Subcutaneous abdominal adipose tissue (tissue), 5 donors: ENCODE data around the gene DHRS7B.

Experiments
- H3K27ac ChIP-seq: one replicate; pipeline ENCODE4 v1.7.0; 2013; ENCODE audit warnings: low read depth, mild to moderate bottlenecking, inconsistent platforms, low read length, moderate library complexity
- H3K27me3 ChIP-seq, 5 donors: one replicate each; pipeline ENCODE4 v1.7.0; 2013; ENCODE audit warnings: low read length in 5 of 5, inconsistent platforms in 1 of 5; ENCODE audit not compliant: control insufficient read depth in 5 of 5, insufficient read depth in 4 of 5
- H3K36me3 ChIP-seq, 5 donors: one replicate each; pipeline ENCODE4 v1.7.0; 2013; ENCODE audit warnings: low read length in 5 of 5; ENCODE audit not compliant: control insufficient read depth in 5 of 5, insufficient read depth in 5 of 5
- H3K4me1 ChIP-seq, 5 donors: one replicate each; pipeline ENCODE4 v1.7.0; 2013; ENCODE audit warnings: low read length in 5 of 5, mild to moderate bottlenecking in 3 of 5, moderate library complexity in 1 of 5; ENCODE audit not compliant: control insufficient read depth in 5 of 5, insufficient read depth in 5 of 5
- H3K4me3 ChIP-seq, 5 donors: one replicate each; pipeline ENCODE4 v1.7.0; 2013; ENCODE audit warnings: low read length in 5 of 5, low read depth in 1 of 5
- H3K9ac ChIP-seq, 5 donors: one replicate each; pipeline ENCODE4 v1.7.0; 2013; ENCODE audit warnings: low read length in 5 of 5, mild to moderate bottlenecking in 4 of 5, moderate library complexity in 3 of 5
- H3K9me3 ChIP-seq, 5 donors: one replicate each; pipeline ENCODE4 v1.7.0; 2013; ENCODE audit warnings: low read length in 5 of 5; ENCODE audit not compliant: control insufficient read depth in 5 of 5
- donor health status: healthy.
- donor health status: healthy.
- donor health status: healthy.
- donor health status: healthy.
- donor health status: healthy.

DHRS7B gene

GRCh38 chr17:21090902-21091618 is 35.7 kb upstream of the DHRS7B start:
- Histone ChIP-seq H3K27ac (no peak overlapping the region), H3K4me3 (no peak overlapping the region), H3K9me3 (no peaks in the 10 kb centered on the region), H3K27me3 (no peaks in the 10 kb centered on the region), H3K36me3 (no peaks in the 10 kb centered on the region), H3K9ac (no peak overlapping the region), H3K4me1 (no peaks in the 10 kb centered on the region)

- H3K9me3 ChIP-seq, result no peaks in the 10 kb centered on the region
- no peak overlapping the region for H3K4me3 ChIP-seq
- H3K27me3 ChIP-seq, result peaks cover 0 to 7% (median 4%) of the 10 kb centered on the region in 5 donors
- no peak overlapping the region for H3K9ac ChIP-seq
- peaks cover 0 to 7% (median 6%) of the 10 kb centered on the region in 5 donors for H3K4me1 ChIP-seq
- H3K36me3 ChIP-seq, result no peaks in the 10 kb centered on the region
- no peak overlapping the region for H3K27ac ChIP-seq
Observed at GRCh38 chr17:21094298-21094704, 32.5 kb upstream of the DHRS7B start.

GRCh38 chr17:21095735-21096134 is 31.0 kb upstream of the DHRS7B start:
- Histone ChIP-seq H3K4me1 (peaks cover 0 to 12% (median 12%) of the 10 kb centered on the region in 5 donors), H3K27ac (no peak overlapping the region)

GRCh38 chr17:21096874-21097273 is 29.9 kb upstream of the DHRS7B start:
- Histone ChIP-seq H3K36me3 (no peaks in the 10 kb centered on the region), H3K4me3 (no peak overlapping the region)

More at GRCh38 chr17:21095735-21096134, 31.0 kb upstream of the DHRS7B start:
- Histone ChIP-seq H3K27me3 (peaks cover 0 to 9% (median 4%) of the 10 kb centered on the region in 5 donors), H3K4me3 (no peak overlapping the region), H3K9me3 (no peaks in the 10 kb centered on the region), H3K36me3 (no peaks in the 10 kb centered on the region), H3K9ac (no peak overlapping the region)

GRCh38 chr17:21098934-21099689 is 27.7 kb upstream of the DHRS7B start:
- H3K4me3 ChIP-seq, result peak overlapping the region; percentile 56 to 75 (median 69)
- peak overlapping the region in 3 of 5 donors; percentile 43 to 62 (median 57) for H3K9ac ChIP-seq
- H3K36me3 ChIP-seq, result no peaks in the 10 kb centered on the region
- peaks cover 0 to 9% (median 4%) of the 10 kb centered on the region in 5 donors for H3K27me3 ChIP-seq
- no peaks in the 10 kb centered on the region for H3K9me3 ChIP-seq
- H3K4me1 ChIP-seq, result peaks cover 0 to 12% (median 12%) of the 10 kb centered on the region in 5 donors
- no peak overlapping the region for H3K27ac ChIP-seq

More at GRCh38 chr17:21096874-21097273, 29.9 kb upstream of the DHRS7B start:
- no peak overlapping the region for H3K27ac ChIP-seq
- peaks cover 0 to 12% (median 12%) of the 10 kb centered on the region in 5 donors for H3K4me1 ChIP-seq
- H3K27me3 ChIP-seq, result peaks cover 0 to 9% (median 4%) of the 10 kb centered on the region in 5 donors
- no peak overlapping the region for H3K9ac ChIP-seq
- no peaks in the 10 kb centered on the region for H3K9me3 ChIP-seq

- Histone ChIP-seq H3K9me3 (no peaks in the 10 kb centered on the region), H3K27me3 (peaks cover 0 to 9% (median 6%) of the 10 kb centered on the region in 5 donors), H3K27ac (no peak overlapping the region), H3K36me3 (no peaks in the 10 kb centered on the region), H3K4me3 (no peak overlapping the region), H3K9ac (no peak overlapping the region), H3K4me1 (peaks cover 0 to 12% (median 12%) of the 10 kb centered on the region in 5 donors)
Observed at GRCh38 chr17:21100636-21101035, 26.1 kb upstream of the DHRS7B start.

GRCh38 chr17:21104608-21105007 is 22.2 kb upstream of the DHRS7B start:
- H3K36me3 ChIP-seq, result no peaks in the 10 kb centered on the region
- H3K9ac ChIP-seq, result no peak overlapping the region
- no peaks in the 10 kb centered on the region for H3K9me3 ChIP-seq
- no peak overlapping the region for H3K27ac ChIP-seq
- no peak overlapping the region for H3K4me3 ChIP-seq
- peaks cover 0 to 3% (median 2%) of the 10 kb centered on the region in 5 donors for H3K4me1 ChIP-seq
- peaks cover 0 to 2% (median 0%) of the 10 kb centered on the region in 5 donors for H3K27me3 ChIP-seq

GRCh38 chr17:21105064-21105894 is 21.5 kb upstream of the DHRS7B start:
- peaks cover 0 to 2% (median 0%) of the 10 kb centered on the region in 5 donors for H3K27me3 ChIP-seq
- no peaks in the 10 kb centered on the region for H3K36me3 ChIP-seq
- H3K9me3 ChIP-seq, result no peaks in the 10 kb centered on the region
- H3K9ac ChIP-seq, result no peak overlapping the region
- no peak overlapping the region for H3K27ac ChIP-seq
- H3K4me1 ChIP-seq, result no peaks in the 10 kb centered on the region
- H3K4me3 ChIP-seq, result no peak overlapping the region

- Histone ChIP-seq H3K36me3 (no peaks in the 10 kb centered on the region), H3K27ac (no peak overlapping the region), H3K4me3 (no peak overlapping the region), H3K27me3 (peaks cover 0 to 2% (median 0%) of the 10 kb centered on the region in 5 donors), H3K4me1 (no peaks in the 10 kb centered on the region), H3K9me3 (no peaks in the 10 kb centered on the region), H3K9ac (no peak overlapping the region)
Observed at GRCh38 chr17:21106316-21106715, 20.4 kb upstream of the DHRS7B start.
